ENCODE results near the gene MAFG. TPM values are rescaled to one million over a fixed set of nuclear protein-coding genes. Genes with fewer than 3 reads are reported as not detected.
"Not testable (repeated sequence)": the region's sequence is repeated elsewhere in the genome, so short reads cannot be mapped to it uniquely, and the experiment has no call there.

MAFG gene
- total RNA-seq, 2 experiments from 2014 or later, result 22.7 to 33.6 TPM

GRCh38 chr17:81955058-81955681 is 27.6 kb upstream of the MAFG start:
- H2AFZ ChIP-seq (ENCODE audit: low read length), result no peak overlapping the region
- BruUV-seq (replicated peaks), result no TSS peak
- H3K27ac ChIP-seq (ENCODE audit: low read depth, low read length, poor library complexity, severe bottlenecking), result no peak overlapping the region
- POLR2A ChIA-PET, result interaction anchor here (0.7 kb wide), 1 partner anchor 513 kb away, joined by 7 read pairs; no protein-coding TSS in a partner anchor
- no peaks in the 10 kb centered on the region for H3K9me3 ChIP-seq (ENCODE audit: low read length)
- TF ChIP-seq EZH2phosphoT487 (IDR thresholded peaks at IDR 0.05; ENCODE audit: borderline replicate concordance, low read depth, low read length) (no peak), CTCF (conservative IDR thresholded peaks at IDR 0.05; ENCODE audit: low read length) (no peak)
- no peak for DNase-seq (ENCODE audit: low spot score)
- no peaks in the 10 kb centered on the region for H3K9me2 ChIP-seq (ENCODE audit: insufficient read depth, low read length)
- H3K4me2 ChIP-seq (ENCODE audit: low read length), result no peak overlapping the region
- H4K20me1 ChIP-seq (ENCODE audit: insufficient read depth, low read length), result no peaks in the 10 kb centered on the region
- H3K79me2 ChIP-seq (ENCODE audit: insufficient read depth, low read depth, low read length), result no peaks in the 10 kb centered on the region
- H3K36me3 ChIP-seq (ENCODE audit: insufficient read depth, low read length), result no peaks in the 10 kb centered on the region
- H3K4me3 ChIP-seq (ENCODE audit: low read depth, low read length, poor library complexity, severe bottlenecking), result no peak overlapping the region
- CTCF ChIA-PET (ENCODE audit: unreplicated experiment), result no interaction called here
- H3K4me1 ChIP-seq (ENCODE audit: insufficient read depth, low read length, poor library complexity, severe bottlenecking), result peaks cover 19% of the 10 kb centered on the region
- intact Hi-C loops (cut with micrococcal nuclease; ENCODE audit: unreplicated experiment), result no loop called here

GRCh38 chr17:81954131-81955057 is 26.9 kb upstream of the MAFG start:
- no peak overlapping the region for H3K4me3 ChIP-seq (ENCODE audit: low read depth, low read length, poor library complexity, severe bottlenecking)
- CTCF ChIA-PET (ENCODE audit: unreplicated experiment), result no interaction called here
- H3K4me1 ChIP-seq (ENCODE audit: insufficient read depth, low read length, poor library complexity, severe bottlenecking), result peaks cover 14% of the 10 kb centered on the region
- intact Hi-C loops (cut with micrococcal nuclease; ENCODE audit: unreplicated experiment), result no loop called here
- BruUV-seq (replicated peaks), result no TSS peak
- H3K79me2 ChIP-seq (ENCODE audit: insufficient read depth, low read depth, low read length), result no peaks in the 10 kb centered on the region
- POLR2A ChIA-PET, result no interaction called here
- TF ChIP-seq EZH2phosphoT487 (IDR thresholded peaks at IDR 0.05; ENCODE audit: borderline replicate concordance, low read depth, low read length) (no peak), CTCF (conservative IDR thresholded peaks at IDR 0.05; ENCODE audit: low read length) (no peak)
- H3K4me2 ChIP-seq (ENCODE audit: low read length), result no peak overlapping the region
- H3K36me3 ChIP-seq (ENCODE audit: insufficient read depth, low read length), result no peaks in the 10 kb centered on the region
- H4K20me1 ChIP-seq (ENCODE audit: insufficient read depth, low read length), result no peaks in the 10 kb centered on the region
- H2AFZ ChIP-seq (ENCODE audit: low read length), result no peak overlapping the region
- H3K9me2 ChIP-seq (ENCODE audit: insufficient read depth, low read length), result no peaks in the 10 kb centered on the region
- no peak for DNase-seq (ENCODE audit: low spot score)
- no peaks in the 10 kb centered on the region for H3K9me3 ChIP-seq (ENCODE audit: low read length)
- no peak overlapping the region for H3K27ac ChIP-seq (ENCODE audit: low read depth, low read length, poor library complexity, severe bottlenecking)

- H3K4me2 ChIP-seq (ENCODE audit: low read length); H3K79me2 ChIP-seq (ENCODE audit: insufficient read depth, low read depth, low read length); BruUV-seq (replicated peaks); H3K9me3 ChIP-seq (ENCODE audit: low read length); H2AFZ ChIP-seq (ENCODE audit: low read length); H3K27ac ChIP-seq (ENCODE audit: low read depth, low read length, poor library complexity, severe bottlenecking); H3K4me1 ChIP-seq (ENCODE audit: insufficient read depth, low read length, poor library complexity, severe bottlenecking); H3K36me3 ChIP-seq (ENCODE audit: insufficient read depth, low read length); H3K9me2 ChIP-seq (ENCODE audit: insufficient read depth, low read length); POLR2A ChIA-PET; CTCF ChIA-PET (ENCODE audit: unreplicated experiment); intact Hi-C loops (cut with micrococcal nuclease; ENCODE audit: unreplicated experiment); H4K20me1 ChIP-seq (ENCODE audit: insufficient read depth, low read length); H3K4me3 ChIP-seq (ENCODE audit: low read depth, low read length, poor library complexity, severe bottlenecking): not testable (repeated sequence)
- TF ChIP-seq CTCF (conservative IDR thresholded peaks at IDR 0.05; ENCODE audit: low read length), result peak; percentile 52
- peak; percentile 43 for DNase-seq (ENCODE audit: low spot score)
Measured at GRCh38 chr17:81953443-81953842, 25.9 kb upstream of the MAFG start.

All from OCI-LY7 (cell line).